ENCODE measurements around the gene MBOAT7. TPM values are rescaled to one million over a fixed set of nuclear protein-coding genes. Genes with fewer than 3 reads are reported as not detected.
"Not testable (repeated sequence)": the region's sequence is repeated elsewhere in the genome, so short reads cannot be mapped to it uniquely, and the experiment has no call there.

Gene MBOAT7
- total and polyA plus RNA-seq, 7 experiments from 2014 or later, result 11.3 to 79.4 (median 34.5) TPM

DNA sequence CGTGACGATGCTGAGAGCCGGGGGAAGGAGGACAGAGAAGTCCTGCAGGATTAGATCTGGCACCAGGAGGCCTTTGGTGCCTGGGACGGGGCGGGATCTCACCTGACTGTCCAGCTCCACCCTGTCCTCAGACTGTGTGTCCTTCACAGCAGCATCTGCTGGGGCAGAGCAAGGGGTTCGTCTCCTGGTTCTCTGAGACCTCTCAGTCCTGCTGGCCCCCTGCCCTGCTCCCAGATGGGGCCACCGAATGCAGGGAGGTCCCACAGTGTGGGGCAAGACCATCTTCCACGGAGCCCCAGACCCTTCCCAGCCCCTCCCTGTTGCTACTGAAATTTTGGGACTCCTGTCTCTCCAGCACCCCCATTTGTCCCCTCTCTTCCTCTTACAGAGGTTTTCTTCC lies 28.9 kb upstream of the MBOAT7 start:
- H3K36me3 Mint-ChIP-seq, result peaks cover 0 to 5% (median 0%) of the 10 kb centered on the region in 5 donors
- peaks cover 0 to 8% (median 3%) of the 10 kb centered on the region in 7 donors for H3K4me1 Mint-ChIP-seq
- H3K27ac Mint-ChIP-seq, result no peak overlapping the region
- H3K36me3 ChIP-seq (ENCODE audit: control insufficient read depth in 2 of 3, insufficient read depth in 3 of 3, low read length in 3 of 3), result no peaks in the 10 kb centered on the region
- peaks cover 0 to 1% (median 0%) of the 10 kb centered on the region in 11 donors for H3K9me3 Mint-ChIP-seq
- no peak for ATAC-seq
- ChIA-PET CTCF (no interaction called here), POLR2A (no interaction called here)
- no peak overlapping the region for H3K27ac ChIP-seq (ENCODE audit: low read depth, low read length)
- H3K27me3 ChIP-seq (ENCODE audit: control insufficient read depth in 2 of 2, insufficient read depth in 2 of 2, low read length in 2 of 2), result no peaks in the 10 kb centered on the region
- H3K9me3 ChIP-seq (ENCODE audit: control insufficient read depth in 2 of 3, low read length in 3 of 3), result no peaks in the 10 kb centered on the region
- peaks cover 0 to 12% (median 1%) of the 10 kb centered on the region in 5 donors for H3K27me3 Mint-ChIP-seq
- H3K4me3 Mint-ChIP-seq, result no peak overlapping the region
- intact Hi-C loops (cut with micrococcal nuclease), result no loop called here
- H3K4me3 ChIP-seq (ENCODE audit: low read length), result no peak overlapping the region
- H3K4me1 ChIP-seq (ENCODE audit: control insufficient read depth in 2 of 2, insufficient read depth in 2 of 2, low read length in 2 of 2), result no peaks in the 10 kb centered on the region
- DNase-seq, result no peak

DNA sequence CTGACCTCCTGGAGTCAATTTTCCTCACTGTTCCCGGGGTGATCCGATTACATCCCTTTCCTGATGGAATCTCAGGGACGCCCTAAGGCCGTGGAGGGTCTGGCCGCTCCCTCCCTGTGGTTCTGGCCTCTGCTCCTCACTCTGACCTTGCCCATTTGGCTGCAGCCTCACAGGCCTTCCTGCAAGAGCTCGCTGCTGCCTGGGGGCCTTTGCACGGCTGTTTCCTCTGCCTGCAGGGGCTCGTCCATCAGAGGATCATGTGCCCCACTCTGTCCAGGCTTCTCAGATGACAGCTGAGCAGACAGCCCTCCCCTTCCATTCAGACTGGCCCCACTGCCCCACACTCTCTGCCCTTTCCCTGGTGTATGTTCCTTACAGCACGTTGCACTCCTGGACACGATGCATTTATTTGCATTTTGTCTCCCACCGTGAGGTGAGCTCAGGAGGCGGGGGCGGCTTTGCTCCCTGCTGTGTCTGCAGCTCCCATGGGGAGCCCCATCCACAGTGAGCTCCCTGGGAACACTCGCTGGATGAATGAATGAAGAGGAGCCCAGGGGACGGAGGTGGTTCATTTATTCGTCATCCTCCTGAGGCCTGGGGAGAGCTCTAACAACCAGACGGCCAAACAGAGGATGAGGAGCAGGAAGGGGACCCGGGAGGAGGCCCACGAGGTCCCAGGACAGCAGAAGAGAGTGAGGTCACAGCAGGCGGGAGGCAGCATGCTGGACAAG lies 28.3 kb upstream of the MBOAT7 start:
- H3K4me1 ChIP-seq (ENCODE audit: control insufficient read depth in 2 of 2, insufficient read depth in 2 of 2, low read length in 2 of 2); H3K27me3 Mint-ChIP-seq; H3K36me3 Mint-ChIP-seq; H3K36me3 ChIP-seq (ENCODE audit: control insufficient read depth in 2 of 3, insufficient read depth in 3 of 3, low read length in 3 of 3); ATAC-seq; H3K27ac Mint-ChIP-seq; POLR2A ChIA-PET; DNase-seq; H3K27ac ChIP-seq (ENCODE audit: low read depth, low read length); H3K4me3 ChIP-seq (ENCODE audit: low read length); H3K4me1 Mint-ChIP-seq; H3K4me3 Mint-ChIP-seq; intact Hi-C loops (cut with micrococcal nuclease); H3K27me3 ChIP-seq (ENCODE audit: control insufficient read depth in 2 of 2, insufficient read depth in 2 of 2, low read length in 2 of 2); H3K9me3 Mint-ChIP-seq; CTCF ChIA-PET; H3K9me3 ChIP-seq (ENCODE audit: control insufficient read depth in 2 of 3, low read length in 3 of 3): not testable (repeated sequence)

DNA sequence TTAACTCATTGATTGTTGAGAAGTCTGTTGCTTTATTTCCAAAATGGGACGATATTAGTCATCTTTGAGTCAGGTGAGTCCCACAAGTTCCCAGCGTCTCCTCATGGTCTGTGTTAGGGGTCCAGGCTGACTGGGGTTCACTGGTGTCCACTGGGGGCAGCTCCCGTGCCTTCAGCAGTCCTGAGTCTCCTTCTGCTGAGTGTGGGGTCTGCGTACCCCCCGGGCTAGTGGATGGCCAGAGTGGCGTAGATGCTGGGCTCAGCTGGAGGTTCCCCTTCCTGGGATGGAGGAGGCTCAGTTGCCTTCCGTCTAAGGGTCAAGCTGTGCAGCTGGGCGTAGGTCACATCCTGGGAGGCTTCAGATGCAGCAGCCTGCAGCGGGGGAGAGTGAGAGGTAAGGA lies 27.5 kb upstream of the MBOAT7 start:
- no peaks in the 10 kb centered on the region for H3K4me1 ChIP-seq (ENCODE audit: control insufficient read depth in 2 of 2, insufficient read depth in 2 of 2, low read length in 2 of 2)
- H3K27ac Mint-ChIP-seq, result no peak overlapping the region
- H3K36me3 ChIP-seq (ENCODE audit: control insufficient read depth in 2 of 3, insufficient read depth in 3 of 3, low read length in 3 of 3), result no peaks in the 10 kb centered on the region
- H3K9me3 Mint-ChIP-seq, result peaks cover 0 to 1% (median 0%) of the 10 kb centered on the region in 11 donors
- H3K4me3 Mint-ChIP-seq, result no peak overlapping the region
- H3K27me3 Mint-ChIP-seq, result peaks cover 0 to 5% (median 0%) of the 10 kb centered on the region in 5 donors
- peaks cover 0 to 7% (median 0%) of the 10 kb centered on the region in 5 donors for H3K36me3 Mint-ChIP-seq
- H3K9me3 ChIP-seq (ENCODE audit: control insufficient read depth in 2 of 3, low read length in 3 of 3), result no peaks in the 10 kb centered on the region
- H3K27me3 ChIP-seq (ENCODE audit: control insufficient read depth in 2 of 2, insufficient read depth in 2 of 2, low read length in 2 of 2), result no peaks in the 10 kb centered on the region
- H3K4me1 Mint-ChIP-seq, result peaks cover 0 to 6% (median 0%) of the 10 kb centered on the region in 7 donors
- DNase-seq, result no peak
- H3K27ac ChIP-seq (ENCODE audit: low read depth, low read length), result no peak overlapping the region
- no peak overlapping the region for H3K4me3 ChIP-seq (ENCODE audit: low read length)
- ATAC-seq, result no peak
- ChIA-PET POLR2A (no interaction called here), CTCF (no interaction called here)
- intact Hi-C loops (cut with micrococcal nuclease), result no loop called here

DNA sequence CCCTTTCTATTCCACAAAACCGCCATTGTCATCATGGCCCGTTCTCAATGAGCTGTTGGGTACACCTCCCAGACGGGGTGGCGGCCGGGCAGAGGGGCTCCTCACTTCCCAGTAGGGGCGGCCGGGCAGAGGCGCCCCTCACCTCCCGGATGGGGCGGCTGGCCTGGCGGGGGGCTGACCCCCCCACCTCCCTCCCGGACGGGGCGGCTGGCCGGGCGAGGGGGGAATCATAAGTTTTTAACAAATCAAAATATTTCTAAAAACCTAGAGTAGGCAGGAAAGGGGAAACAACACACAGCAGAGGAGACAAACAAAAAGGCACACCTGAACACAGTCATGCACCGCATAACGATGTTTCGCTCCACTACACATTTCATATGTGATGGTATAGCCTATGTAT lies 25.4 kb upstream of the MBOAT7 start:
- H3K27ac Mint-ChIP-seq; intact Hi-C loops (cut with micrococcal nuclease); H3K9me3 Mint-ChIP-seq; H3K4me3 Mint-ChIP-seq; H3K27me3 ChIP-seq (ENCODE audit: control insufficient read depth in 2 of 2, insufficient read depth in 2 of 2, low read length in 2 of 2); H3K27ac ChIP-seq (ENCODE audit: low read depth, low read length); H3K4me3 ChIP-seq (ENCODE audit: low read length); ATAC-seq; CTCF ChIA-PET; H3K27me3 Mint-ChIP-seq; POLR2A ChIA-PET; DNase-seq; H3K36me3 ChIP-seq (ENCODE audit: control insufficient read depth in 2 of 3, insufficient read depth in 3 of 3, low read length in 3 of 3); H3K9me3 ChIP-seq (ENCODE audit: control insufficient read depth in 2 of 3, low read length in 3 of 3): not testable (repeated sequence)
- H3K4me1 Mint-ChIP-seq, result peaks cover 14 to 21% (median 17%) of the 10 kb centered on the region in 7 donors
- H3K4me1 ChIP-seq (ENCODE audit: control insufficient read depth in 2 of 2, insufficient read depth in 2 of 2, low read length in 2 of 2), result peaks cover 14 to 17% of the 10 kb centered on the region in 2 donors
- peaks cover 0 to 17% (median 5%) of the 10 kb centered on the region in 5 donors for H3K36me3 Mint-ChIP-seq

DNA sequence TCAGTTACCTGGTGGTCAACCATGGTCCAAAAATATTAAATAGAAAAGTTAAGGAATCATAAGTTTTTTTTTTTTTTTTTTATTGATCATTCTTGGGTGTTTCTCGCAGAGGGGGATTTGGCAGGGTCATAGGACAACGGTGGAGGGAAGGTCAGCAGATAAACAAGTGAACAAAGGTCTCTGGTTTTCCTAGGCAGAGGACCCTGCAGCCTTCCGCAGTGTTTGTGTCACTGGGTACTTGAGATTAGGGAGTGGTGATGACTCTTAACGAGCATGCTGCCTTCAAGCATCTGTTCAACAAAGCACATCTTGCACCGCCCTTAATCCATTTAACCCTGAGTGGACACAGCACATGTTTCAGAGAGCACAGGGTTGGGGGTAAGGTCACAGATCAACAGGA lies 24.8 kb upstream of the MBOAT7 start:
- DNase-seq; ATAC-seq; H3K36me3 ChIP-seq (ENCODE audit: control insufficient read depth in 2 of 3, insufficient read depth in 3 of 3, low read length in 3 of 3); H3K27ac Mint-ChIP-seq; H3K4me3 ChIP-seq (ENCODE audit: low read length); H3K9me3 ChIP-seq (ENCODE audit: control insufficient read depth in 2 of 3, low read length in 3 of 3); H3K4me3 Mint-ChIP-seq; H3K27me3 ChIP-seq (ENCODE audit: control insufficient read depth in 2 of 2, insufficient read depth in 2 of 2, low read length in 2 of 2); H3K27me3 Mint-ChIP-seq; POLR2A ChIA-PET; intact Hi-C loops (cut with micrococcal nuclease); H3K27ac ChIP-seq (ENCODE audit: low read depth, low read length); H3K9me3 Mint-ChIP-seq; CTCF ChIA-PET: not testable (repeated sequence)
- Mint-ChIP-seq H3K4me1 (peaks cover 16 to 25% (median 21%) of the 10 kb centered on the region in 7 donors), H3K36me3 (peaks cover 0 to 17% (median 5%) of the 10 kb centered on the region in 5 donors)
- peaks cover 19 to 22% of the 10 kb centered on the region in 2 donors for H3K4me1 ChIP-seq (ENCODE audit: control insufficient read depth in 2 of 2, insufficient read depth in 2 of 2, low read length in 2 of 2)

DNA sequence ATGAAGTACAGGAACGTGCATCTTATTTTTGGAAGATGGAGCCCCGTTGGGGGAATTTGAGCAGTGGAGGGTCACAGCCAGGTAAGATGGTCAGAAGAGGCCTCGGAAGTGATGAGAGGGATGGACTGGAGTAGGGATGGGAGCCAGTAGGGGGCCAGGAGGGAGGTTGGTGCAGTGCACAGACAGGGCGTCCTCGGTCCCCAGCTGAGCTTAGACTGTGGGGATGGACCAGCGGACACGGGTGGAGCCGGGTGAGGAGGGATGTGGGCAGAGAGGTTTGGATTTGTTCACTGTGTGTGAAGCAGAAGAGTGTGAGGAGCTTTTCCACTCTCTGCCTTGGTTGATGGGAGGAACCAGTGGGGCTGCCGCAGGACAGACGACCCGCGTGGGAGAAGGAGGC lies 21.9 kb upstream of the MBOAT7 start:
- intact Hi-C loops (cut with micrococcal nuclease), result no loop called here
- no peaks in the 10 kb centered on the region for H3K9me3 ChIP-seq (ENCODE audit: control insufficient read depth in 2 of 3, low read length in 3 of 3)
- Mint-ChIP-seq H3K27ac (peak overlapping the region in 8 of 9 donors; percentile 55 to 86 (median 74)), H3K27me3 (no peaks in the 10 kb centered on the region), H3K36me3 (peaks cover 0 to 29% (median 10%) of the 10 kb centered on the region in 5 donors), H3K9me3 (no peaks in the 10 kb centered on the region), H3K4me1 (peaks cover 32 to 52% (median 49%) of the 10 kb centered on the region in 7 donors), H3K4me3 (peak overlapping the region in 4 of 10 donors; percentile 21 to 78 (median 44))
- no peak overlapping the region for H3K27ac ChIP-seq (ENCODE audit: low read depth, low read length)
- no peak for DNase-seq
- POLR2A ChIA-PET, result interaction anchor here (2.0 kb wide), 1 partner anchor 10 kb away, joined by 6 read pairs; the partner anchor contains the start of gene RPS9
- no peak overlapping the region for H3K4me3 ChIP-seq (ENCODE audit: low read length)
- ATAC-seq, result no peak
- no peaks in the 10 kb centered on the region for H3K27me3 ChIP-seq (ENCODE audit: control insufficient read depth in 2 of 2, insufficient read depth in 2 of 2, low read length in 2 of 2)
- CTCF ChIA-PET, result no interaction called here
- peaks cover 40 to 47% of the 10 kb centered on the region in 2 donors for H3K4me1 ChIP-seq (ENCODE audit: control insufficient read depth in 2 of 2, insufficient read depth in 2 of 2, low read length in 2 of 2)
- peaks cover 0 to 16% (median 8%) of the 10 kb centered on the region in 3 experiments for H3K36me3 ChIP-seq (ENCODE audit: control insufficient read depth in 2 of 3, insufficient read depth in 3 of 3, low read length in 3 of 3)
